ENCODE results near the gene IRF8. TPM values are rescaled to one million over a fixed set of nuclear protein-coding genes. Genes with fewer than 3 reads are reported as not detected.

IRF8 gene
- total RNA-seq, 2 donors from 2014 or later = 1.8 to 21.2 TPM

GRCh38 chr16:85918436-85918835, 19.5 kb downstream of the IRF8 start:
- intact Hi-C loops (cut with DNase I) = no loop called here
- WGBS = 95% methylated on average over 24 of the region's 30 CpGs
- DNase-seq (ENCODE audit: low spot score) = no peak
- Histone ChIP-seq H3K4me1 (replicated peaks) (no peaks in the 10 kb centered on the region), H3K27me3 (replicated peaks; ENCODE audit: insufficient read depth) (no peaks in the 10 kb centered on the region), H3K4me3 (no peak overlapping the region), H3K27ac (no peak overlapping the region), H3K9me3 (no peaks in the 10 kb centered on the region), H3K36me3 (no peaks in the 10 kb centered on the region)
- TF ChIP-seq CTCF (IDR thresholded peaks at IDR 0.05) (no peak), POLR2A (IDR thresholded peaks at IDR 0.05) (no peak), POLR2AphosphoS5 (IDR thresholded peaks at IDR 0.05) (no peak)

GRCh38 chr16:85919271-85920267, 20.6 kb downstream of the IRF8 start:
- no peaks in the 10 kb centered on the region for H3K27me3 ChIP-seq (replicated peaks; ENCODE audit: insufficient read depth)
- no peaks in the 10 kb centered on the region for H3K4me1 ChIP-seq (replicated peaks)
- intact Hi-C loops (cut with DNase I) = no loop called here
- DNase-seq (ENCODE audit: low spot score) = no peak
- TF ChIP-seq POLR2A (IDR thresholded peaks at IDR 0.05) (no peak), POLR2AphosphoS5 (IDR thresholded peaks at IDR 0.05) (no peak), CTCF (IDR thresholded peaks at IDR 0.05) (no peak)
- H3K4me3 ChIP-seq = no peak overlapping the region
- H3K36me3 ChIP-seq = no peaks in the 10 kb centered on the region
- no peak overlapping the region for H3K27ac ChIP-seq
- 90% methylated on average over 29 of the region's 29 CpGs for WGBS
- no peaks in the 10 kb centered on the region for H3K9me3 ChIP-seq

GRCh38 chr16:85921026-85921425, 22.1 kb downstream of the IRF8 start:
- Histone ChIP-seq H3K36me3 (no peaks in the 10 kb centered on the region), H3K27me3 (replicated peaks; ENCODE audit: insufficient read depth) (no peaks in the 10 kb centered on the region), H3K4me1 (replicated peaks) (no peaks in the 10 kb centered on the region), H3K27ac (no peak overlapping the region), H3K9me3 (no peaks in the 10 kb centered on the region), H3K4me3 (no peak overlapping the region)
- TF ChIP-seq POLR2A (IDR thresholded peaks at IDR 0.05) = no peak
- TF ChIP-seq POLR2AphosphoS5 (IDR thresholded peaks at IDR 0.05) = no peak
- no peak for TF ChIP-seq CTCF (IDR thresholded peaks at IDR 0.05)
- intact Hi-C loops (cut with DNase I) = no loop called here
- 94% methylated on average over 14 of the region's 14 CpGs for WGBS
- DNase-seq (ENCODE audit: low spot score) = no peak

GRCh38 chr16:85923153-85924021, 24.4 kb downstream of the IRF8 start:
- no peaks in the 10 kb centered on the region for H3K9me3 ChIP-seq
- TF ChIP-seq CTCF (IDR thresholded peaks at IDR 0.05) (no peak), POLR2AphosphoS5 (IDR thresholded peaks at IDR 0.05) (no peak), POLR2A (IDR thresholded peaks at IDR 0.05) (no peak)
- intact Hi-C loops (cut with DNase I) = no loop called here
- DNase-seq (ENCODE audit: low spot score) = no peak
- H3K27ac ChIP-seq = no peak overlapping the region
- H3K4me1 ChIP-seq (replicated peaks) = no peaks in the 10 kb centered on the region
- WGBS = 76% methylated on average over 24 of the region's 24 CpGs
- no peaks in the 10 kb centered on the region for H3K27me3 ChIP-seq (replicated peaks; ENCODE audit: insufficient read depth)
- H3K4me3 ChIP-seq = no peak overlapping the region
- H3K36me3 ChIP-seq = no peaks in the 10 kb centered on the region
